Measurements from ENCODE around the gene L1CAM. TPM values are rescaled to one million over a fixed set of nuclear protein-coding genes. Genes with fewer than 3 reads are reported as not detected.

Gene L1CAM
- total RNA-seq, 2 experiments from 2014 or later, result 1.9 to 2.1 TPM

DNA sequence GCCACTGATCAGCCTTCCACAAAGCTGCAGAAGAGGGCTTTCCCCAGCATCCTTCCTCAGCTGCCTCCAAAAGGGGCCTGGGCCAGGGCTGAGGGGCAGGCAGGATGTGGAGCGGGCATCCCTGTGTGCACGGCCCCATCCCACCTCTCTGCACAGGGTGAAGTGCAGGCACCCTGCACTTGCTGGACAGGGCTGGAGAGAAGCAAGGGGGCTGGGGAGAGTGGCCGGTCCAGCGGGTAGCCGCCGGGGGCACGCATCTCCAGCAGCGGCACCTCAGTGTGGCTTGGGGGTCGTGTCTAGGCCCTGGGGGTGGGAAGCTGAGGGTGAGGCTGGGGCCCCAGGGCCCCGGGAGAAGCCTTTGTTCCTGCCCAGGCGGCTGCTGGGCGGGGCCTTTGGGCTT is 21.5 kb upstream of the L1CAM start:
- ChIA-PET POLR2A (no interaction called here), CTCF (interaction anchor here (1.0 to 3.1 kb wide), 4 partner anchors 18 to 284 kb away, joined by 3 to 14 read pairs (median 3); partner anchors contain the start of gene ARHGAP4)
- H3K9me3 Mint-ChIP-seq, result no peaks in the 10 kb centered on the region
- DNase-seq, result no peak
- no peaks in the 10 kb centered on the region for H3K27me3 Mint-ChIP-seq
- no peak overlapping the region for H3K27ac Mint-ChIP-seq
- no peak overlapping the region for H3K4me3 Mint-ChIP-seq
- peaks cover 5% of the 10 kb centered on the region for H3K36me3 Mint-ChIP-seq (ENCODE audit: low read depth)
- peaks cover 19% of the 10 kb centered on the region for H3K4me1 Mint-ChIP-seq

DNA sequence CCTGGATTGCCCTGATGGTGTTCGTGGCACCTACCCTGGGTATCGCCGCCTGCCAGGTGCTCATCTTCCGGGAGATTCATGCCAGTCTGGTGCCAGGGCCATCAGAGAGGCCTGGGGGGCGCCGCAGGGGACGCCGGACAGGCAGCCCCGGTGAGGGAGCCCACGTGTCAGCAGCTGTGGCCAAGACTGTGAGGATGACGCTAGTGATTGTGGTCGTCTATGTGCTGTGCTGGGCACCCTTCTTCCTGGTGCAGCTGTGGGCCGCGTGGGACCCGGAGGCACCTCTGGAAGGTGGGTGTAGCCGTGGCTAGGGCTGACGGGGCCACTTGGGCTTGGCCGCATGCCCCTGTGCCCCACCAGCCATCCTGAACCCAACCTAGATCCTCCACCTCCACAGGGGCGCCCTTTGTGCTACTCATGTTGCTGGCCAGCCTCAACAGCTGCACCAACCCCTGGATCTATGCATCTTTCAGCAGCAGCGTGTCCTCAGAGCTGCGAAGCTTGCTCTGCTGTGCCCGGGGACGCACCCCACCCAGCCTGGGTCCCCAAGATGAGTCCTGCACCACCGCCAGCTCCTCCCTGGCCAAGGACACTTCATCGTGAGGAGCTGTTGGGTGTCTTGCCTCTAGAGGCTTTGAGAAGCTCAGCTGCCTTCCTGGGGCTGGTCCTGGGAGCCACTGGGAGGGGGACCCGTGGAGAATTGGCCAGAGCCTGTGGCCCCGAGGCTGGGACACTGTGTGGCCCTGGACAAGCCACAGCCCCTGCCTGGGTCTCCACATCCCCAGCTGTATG is 20.3 kb upstream of the L1CAM start:
- peak overlapping the region; percentile 25 for H3K27ac Mint-ChIP-seq
- H3K9me3 Mint-ChIP-seq, result no peaks in the 10 kb centered on the region
- no peaks in the 10 kb centered on the region for H3K27me3 Mint-ChIP-seq
- H3K4me3 Mint-ChIP-seq, result no peak overlapping the region
- H3K4me1 Mint-ChIP-seq, result peaks cover 22% of the 10 kb centered on the region
- POLR2A ChIA-PET, result no interaction called here
- CTCF ChIA-PET, result interaction anchor here (1.0 to 3.1 kb wide), 6 partner anchors 12 to 283 kb away, joined by 3 to 14 read pairs (median 4); partner anchors contain the start of gene ARHGAP4
- no peak for DNase-seq
- peaks cover 5% of the 10 kb centered on the region for H3K36me3 Mint-ChIP-seq (ENCODE audit: low read depth)

DNA sequence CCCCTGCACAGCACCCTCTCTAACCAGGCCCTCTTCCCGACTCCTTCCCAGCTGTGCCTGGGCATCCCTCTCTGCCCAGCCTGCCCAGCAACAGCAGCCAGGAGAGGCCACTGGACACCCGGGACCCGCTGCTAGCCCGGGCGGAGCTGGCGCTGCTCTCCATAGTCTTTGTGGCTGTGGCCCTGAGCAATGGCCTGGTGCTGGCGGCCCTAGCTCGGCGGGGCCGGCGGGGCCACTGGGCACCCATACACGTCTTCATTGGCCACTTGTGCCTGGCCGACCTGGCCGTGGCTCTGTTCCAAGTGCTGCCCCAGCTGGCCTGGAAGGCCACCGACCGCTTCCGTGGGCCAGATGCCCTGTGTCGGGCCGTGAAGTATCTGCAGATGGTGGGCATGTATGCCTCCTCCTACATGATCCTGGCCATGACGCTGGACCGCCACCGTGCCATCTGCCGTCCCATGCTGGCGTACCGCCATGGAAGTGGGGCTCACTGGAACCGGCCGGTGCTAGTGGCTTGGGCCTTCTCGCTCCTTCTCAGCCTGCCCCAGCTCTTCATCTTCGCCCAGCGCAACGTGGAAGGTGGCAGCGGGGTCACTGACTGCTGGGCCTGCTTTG is 19.6 kb upstream of the L1CAM start:
- POLR2A ChIA-PET, result no interaction called here

DNA sequence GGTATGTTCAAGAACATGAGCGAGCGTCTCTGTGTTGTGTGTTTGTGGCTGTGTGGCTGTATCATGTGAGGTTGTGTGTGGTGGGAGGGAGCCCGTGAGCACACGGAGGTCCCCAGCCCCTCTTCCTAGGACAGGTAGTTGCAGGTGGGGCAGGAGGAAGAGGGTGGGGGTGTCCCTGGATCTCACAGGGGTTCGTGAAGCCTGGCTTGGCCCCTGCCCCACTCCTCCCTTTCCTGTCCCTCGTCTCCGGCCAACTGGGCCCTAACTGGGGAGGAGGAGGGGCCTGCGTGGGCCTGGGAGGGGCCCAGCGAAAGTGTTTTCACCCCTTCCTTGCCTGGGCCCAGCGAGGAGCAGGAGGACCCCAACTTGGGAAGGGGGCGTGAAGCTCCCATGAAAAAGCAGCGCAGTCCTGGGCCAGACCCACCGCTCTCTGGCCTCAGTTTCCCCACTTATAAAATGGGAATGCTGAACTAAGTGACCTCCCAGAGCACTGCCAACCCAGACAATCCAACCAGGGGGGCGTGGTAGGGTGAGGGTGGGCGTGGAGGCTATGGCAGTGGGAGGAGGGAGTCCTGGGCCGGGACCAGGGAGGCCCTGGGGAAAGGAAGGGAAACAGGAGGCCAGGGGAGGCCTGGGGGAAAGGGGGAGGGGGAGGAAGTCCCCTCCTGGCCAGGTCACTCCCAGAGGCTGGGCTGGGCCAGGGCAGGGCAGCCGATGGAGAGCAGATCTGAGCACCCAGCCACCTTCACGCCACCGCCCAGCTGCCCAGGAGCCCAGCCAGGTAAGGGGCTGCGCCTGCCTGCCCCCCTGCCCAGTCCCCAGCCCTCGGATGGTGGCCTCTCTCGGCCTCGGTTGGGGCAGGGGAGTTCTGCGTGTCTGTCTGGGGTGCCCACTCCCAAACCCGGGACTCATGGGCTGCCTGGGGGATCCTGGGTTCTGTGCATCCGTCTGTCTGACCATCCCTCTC is 18.3 kb upstream of the L1CAM start, which contains the start of gene AVPR2:
Gene AVPR2, plus strand, starts transcription at position 683 of the 967 bp plus-strand sequence. CDS start 473 bp downstream, outside the sequence.
- peak within 1 kb of the TSS; percentile 77 for H3K27ac Mint-ChIP-seq
- peaks cover 5% of the 10 kb centered on the region for H3K36me3 Mint-ChIP-seq (ENCODE audit: low read depth)
- H3K4me1 Mint-ChIP-seq, result peaks cover 31% of the 10 kb centered on the region
- ChIA-PET CTCF (interaction anchor here (1.9 kb wide), 1 partner anchor 14 kb away, joined by 4 read pairs; no protein-coding TSS in a partner anchor), POLR2A (no interaction called here)
- no peak for DNase-seq
- H3K4me3 Mint-ChIP-seq, result peak within 1 kb of the TSS; percentile 32
- no peaks in the 10 kb centered on the region for H3K27me3 Mint-ChIP-seq
- H3K9me3 Mint-ChIP-seq, result no peaks in the 10 kb centered on the region

More for the DNA sequence above, 19.6 kb upstream of the L1CAM start:
- Mint-ChIP-seq H3K27ac (no peak overlapping the region), H3K4me3 (no peak overlapping the region), H3K27me3 (no peaks in the 10 kb centered on the region), H3K4me1 (peaks cover 30% of the 10 kb centered on the region), H3K36me3 (ENCODE audit: low read depth) (peaks cover 5% of the 10 kb centered on the region), H3K9me3 (no peaks in the 10 kb centered on the region)
- CTCF ChIA-PET, result interaction anchor here (1.3 to 3.1 kb wide), 3 partner anchors 13 to 20 kb away, joined by 4 to 14 read pairs (median 4); partner anchors contain the start of gene ARHGAP4
- DNase-seq, result no peak

DNA sequence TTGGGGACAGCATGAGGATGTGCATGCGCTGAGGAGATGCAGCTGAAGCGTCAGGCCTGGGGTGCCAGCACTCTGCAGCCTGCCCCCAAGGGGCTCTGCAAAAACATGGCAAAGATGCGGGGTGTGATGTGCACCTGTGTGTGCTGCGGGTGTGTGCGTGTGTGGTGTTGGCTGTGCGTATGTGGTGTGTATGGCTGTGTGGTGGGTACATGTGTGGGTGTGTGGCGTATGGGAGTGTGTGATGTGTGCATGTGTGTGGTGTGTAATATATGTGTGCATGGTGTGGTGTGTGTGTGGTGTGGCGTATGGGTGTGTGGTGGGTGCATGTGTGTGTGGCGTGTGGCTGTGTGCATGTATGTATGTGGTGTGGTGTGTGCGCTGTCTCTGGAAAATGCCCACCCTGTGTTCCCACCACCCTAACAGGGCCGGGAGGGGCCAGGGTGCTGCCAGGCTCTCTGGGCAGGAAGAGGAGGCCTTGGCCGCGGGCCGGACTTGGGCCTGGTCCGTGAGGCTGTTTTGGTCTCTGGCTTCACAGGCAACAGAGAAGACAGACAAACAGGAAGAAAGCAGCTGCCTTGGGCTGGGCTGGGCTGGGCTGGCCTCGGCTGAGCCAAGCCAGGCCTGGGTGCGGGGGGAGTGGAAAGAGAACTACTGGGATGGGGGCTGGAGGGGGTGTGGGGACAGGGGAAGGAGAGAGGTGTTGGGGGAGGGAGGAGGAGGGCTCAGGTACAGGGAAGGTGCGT is 17.4 kb upstream of the L1CAM start:
- peak overlapping the region; percentile 37 for H3K4me3 Mint-ChIP-seq
- ChIA-PET CTCF (no interaction called here), POLR2A (no interaction called here)
- peak overlapping the region; percentile 77 for H3K27ac Mint-ChIP-seq
- no peak for DNase-seq
- H3K36me3 Mint-ChIP-seq (ENCODE audit: low read depth), result peaks cover 3% of the 10 kb centered on the region
- H3K27me3 Mint-ChIP-seq, result peaks cover 2% of the 10 kb centered on the region
- H3K9me3 Mint-ChIP-seq, result no peaks in the 10 kb centered on the region
- peaks cover 31% of the 10 kb centered on the region for H3K4me1 Mint-ChIP-seq

DNA sequence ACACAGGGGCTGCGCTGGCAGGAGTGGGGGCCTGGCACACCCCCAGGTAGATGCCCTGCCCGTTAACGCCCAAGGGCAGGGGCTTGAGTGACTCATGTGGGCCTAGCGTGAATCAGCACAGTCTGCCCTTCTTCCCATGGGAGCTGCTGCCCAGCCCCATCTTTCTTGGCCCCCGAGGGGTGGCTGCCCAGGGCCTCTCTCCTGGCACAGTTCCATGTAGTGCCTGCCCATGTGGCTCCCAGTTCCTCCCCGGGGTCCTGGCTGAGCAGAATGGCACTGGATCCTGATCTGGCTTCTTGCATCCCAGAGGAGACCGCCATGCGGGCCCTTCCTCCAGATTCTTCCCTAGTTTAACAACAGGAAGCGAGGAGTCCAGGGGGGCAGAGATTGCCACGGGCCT is 16.4 kb upstream of the L1CAM start:
- DNase-seq, result no peak
- no peaks in the 10 kb centered on the region for H3K9me3 Mint-ChIP-seq
- H3K4me1 Mint-ChIP-seq, result peaks cover 31% of the 10 kb centered on the region
- POLR2A ChIA-PET, result no interaction called here
- H3K36me3 Mint-ChIP-seq (ENCODE audit: low read depth), result no peaks in the 10 kb centered on the region
- CTCF ChIA-PET, result no interaction called here
- peak overlapping the region; percentile 31 for H3K27ac Mint-ChIP-seq
- H3K27me3 Mint-ChIP-seq, result peaks cover 8% of the 10 kb centered on the region
- no peak overlapping the region for H3K4me3 Mint-ChIP-seq

DNA sequence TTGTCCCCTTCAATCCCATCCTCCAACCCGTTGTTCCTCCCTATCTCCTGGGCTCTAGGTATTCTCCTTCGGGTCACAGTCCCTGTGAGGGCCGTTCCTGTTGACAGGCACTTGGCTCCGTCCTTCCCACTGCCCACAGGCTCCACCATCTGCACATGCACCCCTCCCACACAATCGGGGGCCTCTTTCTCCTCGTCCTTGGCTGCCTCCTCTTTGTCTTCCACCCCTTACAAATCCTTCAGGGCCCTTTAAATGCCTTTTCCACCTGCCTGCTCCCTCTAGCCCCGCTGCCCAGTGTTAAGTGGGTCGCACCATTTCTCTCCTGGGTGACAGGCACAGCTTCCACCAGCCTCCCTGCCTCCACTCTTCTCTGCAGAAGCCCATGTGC is 15.8 kb upstream of the L1CAM start:
- DNase-seq, result no peak
- Mint-ChIP-seq H3K4me3 (no peak overlapping the region), H3K27me3 (peaks cover 8% of the 10 kb centered on the region), H3K27ac (no peak overlapping the region), H3K9me3 (no peaks in the 10 kb centered on the region), H3K4me1 (peaks cover 31% of the 10 kb centered on the region), H3K36me3 (ENCODE audit: low read depth) (no peaks in the 10 kb centered on the region)
- ChIA-PET CTCF (no interaction called here), POLR2A (no interaction called here)

DNA sequence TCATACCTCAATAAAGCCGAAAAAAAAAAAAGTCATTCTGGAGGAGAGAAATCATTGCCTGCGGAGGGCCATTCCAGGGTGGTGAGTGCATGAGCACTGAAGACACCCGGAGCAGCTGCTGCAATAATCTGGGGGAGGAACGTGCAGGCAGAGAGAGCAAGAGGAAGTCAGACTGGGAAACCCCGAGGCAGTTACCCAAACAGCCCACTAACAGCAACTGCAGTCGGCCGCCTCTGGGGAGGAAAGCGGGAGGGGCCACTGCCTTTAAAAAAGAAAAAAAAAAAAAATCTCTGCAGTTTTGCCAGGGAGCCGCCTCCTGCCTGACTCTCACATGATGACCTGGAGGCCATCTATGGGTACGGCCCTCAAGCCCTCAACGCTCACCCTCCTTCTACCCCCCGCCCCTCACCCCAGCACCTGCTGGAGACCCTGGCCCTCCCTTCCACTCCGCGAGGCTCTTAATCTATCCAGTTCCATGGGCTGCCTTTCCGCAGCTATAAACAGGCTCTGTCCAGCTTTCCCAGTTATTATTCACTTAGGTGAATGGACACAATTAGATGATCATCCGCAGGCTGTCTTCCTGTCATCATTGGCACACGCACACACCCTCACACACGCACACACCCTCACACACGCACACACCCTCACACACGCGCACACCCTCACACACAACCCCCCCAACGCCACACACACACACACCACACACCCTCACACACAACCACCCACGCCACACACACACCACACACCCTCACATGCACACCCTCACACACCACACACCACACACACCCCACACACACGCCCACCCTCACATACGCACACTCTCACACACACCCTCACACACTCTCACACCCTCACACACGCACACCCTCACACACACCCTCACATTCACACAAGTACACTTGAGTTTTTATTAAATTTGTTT is 15.1 kb upstream of the L1CAM start:
- peaks cover 8% of the 10 kb centered on the region for H3K27me3 Mint-ChIP-seq
- H3K27ac Mint-ChIP-seq, result peak overlapping the region; percentile 79
- H3K4me1 Mint-ChIP-seq, result peaks cover 31% of the 10 kb centered on the region
- no peaks in the 10 kb centered on the region for H3K36me3 Mint-ChIP-seq (ENCODE audit: low read depth)
- peak; percentile 65 for DNase-seq
- ChIA-PET CTCF (interaction anchor here (0.6 to 1.3 kb wide), 3 partner anchors 11 to 207 kb away, joined by 3 to 4 read pairs (median 3); no protein-coding TSS in a partner anchor), POLR2A (no interaction called here)
- H3K4me3 Mint-ChIP-seq, result peak overlapping the region; percentile 44
- H3K9me3 Mint-ChIP-seq, result no peaks in the 10 kb centered on the region

DNA sequence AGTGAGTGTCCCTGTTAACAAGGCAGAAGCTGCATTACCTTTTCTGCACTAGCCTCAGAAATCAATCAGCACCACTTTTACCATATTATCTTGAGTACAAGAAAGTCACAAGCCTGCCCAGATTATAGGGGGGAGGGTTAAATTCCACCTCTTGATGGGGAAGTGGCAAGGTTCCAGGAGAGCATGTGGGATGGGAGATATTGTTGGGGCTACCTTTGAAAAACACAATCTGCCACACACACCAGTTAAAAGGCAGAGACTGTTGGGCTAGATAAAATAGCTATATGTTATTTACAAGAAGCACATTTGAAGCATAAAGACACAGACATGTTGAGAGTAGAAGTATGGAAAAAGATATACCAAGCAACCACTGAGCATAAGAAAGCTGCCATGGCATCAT is 11.9 kb upstream of the L1CAM start:
- no peaks in the 10 kb centered on the region for H3K9me3 Mint-ChIP-seq
- CTCF ChIA-PET, result interaction anchor here (1.4 kb wide), 1 partner anchor 30 kb away, joined by 3 read pairs; no protein-coding TSS in a partner anchor

DNA sequence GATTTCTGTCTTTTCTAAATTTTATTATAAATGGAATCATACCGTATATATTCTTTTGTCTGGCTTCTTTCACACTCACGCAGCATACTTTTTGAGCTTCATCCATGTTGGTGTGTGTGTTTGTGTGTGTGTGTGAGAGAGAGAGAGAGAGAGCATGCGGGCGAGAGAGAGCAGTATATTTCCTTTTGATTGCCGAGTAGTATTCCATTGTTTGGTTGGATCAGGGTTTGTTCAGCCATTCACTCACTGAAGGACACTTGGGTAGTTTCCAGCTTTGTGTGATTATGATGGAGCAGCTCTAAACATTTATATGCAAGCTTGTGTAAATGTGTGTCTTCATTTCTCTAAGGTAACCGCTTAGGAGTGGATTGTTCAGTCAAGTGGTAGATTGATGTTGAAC is 3.1 kb upstream of the L1CAM start:
- POLR2A ChIA-PET, result no interaction called here
- H3K4me3 Mint-ChIP-seq, result no peak overlapping the region

More for the DNA sequence above, 11.9 kb upstream of the L1CAM start:
- Mint-ChIP-seq H3K4me1 (peaks cover 17% of the 10 kb centered on the region), H3K36me3 (ENCODE audit: low read depth) (no peaks in the 10 kb centered on the region), H3K27ac (no peak overlapping the region), H3K27me3 (peaks cover 8% of the 10 kb centered on the region), H3K4me3 (no peak overlapping the region)
- no peak for DNase-seq
- POLR2A ChIA-PET, result interaction anchor here (0.6 kb wide), 1 partner anchor 20 kb away, joined by 4 read pairs; no protein-coding TSS in a partner anchor

DNA sequence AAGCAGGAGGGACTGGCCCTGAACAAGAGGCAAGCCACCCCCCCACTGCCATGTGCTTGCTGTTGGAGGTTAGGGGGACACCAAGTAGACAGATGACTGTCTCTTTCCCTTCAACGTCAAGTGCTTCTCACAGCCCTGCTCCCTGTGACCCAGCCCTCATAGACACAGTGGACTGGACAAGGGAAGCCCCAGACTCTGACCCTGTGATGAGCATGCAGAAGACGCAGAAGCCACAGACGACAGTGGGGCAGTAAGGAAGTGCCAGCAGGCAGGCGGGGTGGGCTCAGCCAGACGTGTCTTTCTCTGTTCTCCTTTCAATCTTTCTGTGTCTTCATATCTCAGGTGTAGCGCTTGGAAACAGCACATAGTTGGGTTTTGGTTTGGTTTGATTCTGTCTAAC is 2.4 kb upstream of the L1CAM start:
- CTCF ChIA-PET, result no interaction called here
- POLR2A ChIA-PET, result no interaction called here
- DNase-seq, result no peak
- H3K27me3 Mint-ChIP-seq, result peaks cover 27% of the 10 kb centered on the region
- no peak overlapping the region for H3K27ac Mint-ChIP-seq
- H3K4me1 Mint-ChIP-seq, result peaks cover 5% of the 10 kb centered on the region
- H3K36me3 Mint-ChIP-seq (ENCODE audit: low read depth), result no peaks in the 10 kb centered on the region
- no peaks in the 10 kb centered on the region for H3K9me3 Mint-ChIP-seq
- no peak overlapping the region for H3K4me3 Mint-ChIP-seq

More for the DNA sequence above, 3.1 kb upstream of the L1CAM start:
- H3K27ac Mint-ChIP-seq, result no peak overlapping the region
- H3K4me1 Mint-ChIP-seq, result peaks cover 5% of the 10 kb centered on the region
- no peak for DNase-seq
- H3K36me3 Mint-ChIP-seq (ENCODE audit: low read depth), result no peaks in the 10 kb centered on the region
- no peaks in the 10 kb centered on the region for H3K9me3 Mint-ChIP-seq
- CTCF ChIA-PET, result no interaction called here
- peaks cover 27% of the 10 kb centered on the region for H3K27me3 Mint-ChIP-seq
